PFSK-1 (cell line): ENCODE results near the gene TUBB4A.

Experiments
- POLR2AphosphoS5 ChIP-seq: IDR thresholded peaks from 2 replicates; pipeline ENCODE4 v1.6.1; 2012; ENCODE audit warnings: low read depth, mild to moderate bottlenecking, control low read depth, low read length, moderate library complexity
- SIN3A ChIP-seq: IDR thresholded peaks from 2 replicates; pipeline ENCODE4 v1.6.1; 2012; ENCODE audit warnings: mild to moderate bottlenecking, low read length, moderate library complexity, borderline replicate concordance; ENCODE audit not compliant: insufficient read depth
- TAF1 ChIP-seq: IDR thresholded peaks from 2 replicates; pipeline ENCODE4 v1.6.1; 2012; ENCODE audit warnings: low read length, control low read depth, borderline replicate concordance; ENCODE audit not compliant: insufficient read depth

- TF ChIP-seq TAF1 = no peak
- no peak for TF ChIP-seq POLR2AphosphoS5
- no peak for TF ChIP-seq SIN3A
Measured at GRCh38 chr19:6481541-6482342, 20.4 kb downstream of the TUBB4A start, which contains the start of gene DENND1C.
